ENCODE measurements around the gene CYP2R1. TPM values are rescaled to one million over a fixed set of nuclear protein-coding genes. Genes with fewer than 3 reads are reported as not detected.
"Not testable (repeated sequence)": the region's sequence is repeated elsewhere in the genome, so short reads cannot be mapped to it uniquely, and the experiment has no call there.

Gene CYP2R1
- total RNA-seq, 1 donor from 2014 or later, result 14.2 TPM

DNA sequence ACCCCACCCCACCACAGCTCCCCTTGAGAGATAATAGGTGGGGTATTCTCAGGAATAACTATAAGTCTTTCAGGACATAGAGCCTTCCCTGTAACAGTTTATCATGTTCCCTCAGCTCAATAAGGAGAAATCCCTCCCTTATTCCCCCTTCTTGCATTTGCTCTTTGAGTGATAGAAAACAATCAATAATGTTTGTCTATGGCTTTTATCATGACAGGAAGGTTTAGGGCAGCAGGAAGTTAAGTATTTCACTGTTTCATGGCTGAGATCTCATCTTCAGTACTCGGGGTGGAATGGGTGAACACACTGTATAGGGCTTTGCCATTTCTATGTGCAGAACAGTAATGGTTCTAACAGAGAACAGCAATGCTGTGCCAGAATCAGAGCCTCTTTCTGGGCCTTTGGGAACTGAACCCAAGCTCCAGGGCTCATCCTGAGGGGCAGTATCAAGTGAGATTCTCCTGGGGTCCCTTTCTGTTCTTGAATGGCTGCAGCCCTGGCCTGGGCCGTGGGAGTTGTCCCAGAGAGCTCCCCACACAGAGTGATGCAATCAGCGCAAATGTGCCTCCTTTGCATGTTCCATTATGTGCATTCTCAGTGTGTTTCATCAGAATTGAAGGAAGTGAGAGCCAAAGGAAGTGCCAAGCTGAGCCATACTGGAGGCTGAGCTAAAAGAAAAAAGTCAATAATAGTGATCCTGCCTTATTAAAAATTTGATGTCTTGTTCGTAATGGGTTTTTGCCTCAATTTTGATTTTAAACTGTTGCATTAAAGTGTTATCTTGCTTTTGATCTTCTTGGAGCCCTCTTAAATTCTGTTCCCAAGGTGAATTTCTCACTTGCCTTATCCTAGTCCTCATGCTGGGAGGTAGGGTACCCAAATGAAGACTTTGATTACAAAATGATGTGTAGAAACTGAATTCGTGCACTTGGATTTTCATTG lies 2.9 kb upstream of the CYP2R1 start:
- DNase-seq (ENCODE audit: low read depth, low spot score), result no peak

DNA sequence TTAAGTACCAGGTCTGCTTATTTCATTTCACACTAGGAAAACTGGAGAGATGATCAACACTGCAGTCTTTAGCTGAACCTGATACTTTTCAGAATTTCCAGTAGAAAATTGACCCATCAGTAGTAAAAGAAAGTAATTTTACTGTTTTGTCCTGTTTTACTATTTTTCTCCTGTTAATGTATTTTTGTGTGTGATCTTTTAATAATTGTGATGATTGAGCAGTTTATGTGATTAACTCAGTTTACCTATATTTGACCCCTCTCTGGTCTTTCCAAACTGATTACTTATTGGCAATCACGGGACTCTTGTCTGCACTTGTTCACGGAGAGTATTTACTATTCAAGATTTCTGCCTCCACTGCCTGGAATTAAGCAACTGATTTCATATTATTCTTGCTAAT lies 546 bp upstream of the CYP2R1 start:
- no peak for DNase-seq (ENCODE audit: low read depth, low spot score)

DNA sequence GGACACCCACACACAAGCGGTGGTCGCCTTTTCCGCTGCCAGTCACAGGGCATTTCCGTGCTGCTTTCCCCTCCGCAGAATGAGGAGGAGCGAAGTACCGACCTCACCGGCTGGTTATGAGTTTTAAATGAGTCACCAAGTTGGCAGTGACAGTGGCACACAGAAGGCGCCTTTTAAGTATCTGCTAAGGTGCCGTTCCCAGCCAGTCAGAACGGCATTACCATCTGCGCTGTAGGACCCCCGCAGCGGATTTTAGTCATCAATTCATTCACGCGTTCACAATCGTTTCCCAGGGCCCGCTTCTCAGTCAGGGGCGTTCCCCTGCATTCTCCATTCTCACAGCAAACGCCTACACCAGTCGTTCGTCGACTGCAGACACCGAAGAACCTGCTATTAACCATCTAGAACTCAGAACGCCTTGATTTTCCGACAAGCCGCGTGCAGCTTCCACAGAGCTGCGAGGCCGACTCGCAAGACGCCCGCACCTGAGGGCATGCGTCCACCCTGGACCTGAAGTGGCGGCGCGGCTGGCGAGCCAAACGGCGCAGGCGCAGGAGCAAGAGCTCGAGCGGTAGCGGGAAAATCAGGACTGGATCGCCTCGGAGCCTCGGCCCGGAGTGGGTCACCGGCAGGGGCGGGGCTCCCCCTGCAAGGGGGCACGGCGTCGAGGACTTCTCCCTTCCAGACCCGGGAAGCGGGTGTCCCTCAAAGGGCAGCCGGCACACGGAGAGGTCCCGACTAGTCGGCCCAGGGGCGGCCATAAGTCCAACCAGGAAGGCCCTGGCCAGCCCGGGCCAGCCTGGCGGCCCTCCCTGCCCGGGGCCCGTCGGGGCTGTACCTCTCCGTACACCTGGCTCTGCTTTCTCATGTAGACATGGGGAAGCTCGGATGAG lies 642 bp downstream of the CYP2R1 start:
- DNase-seq (ENCODE audit: low read depth, low spot score), result peak; percentile 60

DNA sequence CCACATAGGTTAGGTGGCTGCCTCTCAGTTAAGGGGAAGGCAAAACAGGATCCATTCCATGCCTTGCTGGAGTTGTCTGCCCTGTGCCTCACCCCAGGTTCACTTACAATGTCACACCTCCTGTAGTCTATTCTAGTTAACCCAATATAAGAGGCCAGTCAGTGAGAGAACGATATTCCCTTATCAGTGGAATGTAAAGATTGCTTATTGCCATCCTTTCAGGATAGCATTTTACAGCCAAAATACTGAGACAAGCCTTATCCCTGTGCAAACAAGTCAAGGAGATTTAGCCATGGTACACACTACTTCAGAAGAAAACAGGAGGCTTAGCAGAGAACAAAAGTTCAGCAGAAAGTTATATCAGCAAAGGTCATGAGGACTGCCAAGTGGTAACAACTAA lies 5.5 kb downstream of the CYP2R1 start:
- no peak for DNase-seq (ENCODE audit: low read depth, low spot score)

DNA sequence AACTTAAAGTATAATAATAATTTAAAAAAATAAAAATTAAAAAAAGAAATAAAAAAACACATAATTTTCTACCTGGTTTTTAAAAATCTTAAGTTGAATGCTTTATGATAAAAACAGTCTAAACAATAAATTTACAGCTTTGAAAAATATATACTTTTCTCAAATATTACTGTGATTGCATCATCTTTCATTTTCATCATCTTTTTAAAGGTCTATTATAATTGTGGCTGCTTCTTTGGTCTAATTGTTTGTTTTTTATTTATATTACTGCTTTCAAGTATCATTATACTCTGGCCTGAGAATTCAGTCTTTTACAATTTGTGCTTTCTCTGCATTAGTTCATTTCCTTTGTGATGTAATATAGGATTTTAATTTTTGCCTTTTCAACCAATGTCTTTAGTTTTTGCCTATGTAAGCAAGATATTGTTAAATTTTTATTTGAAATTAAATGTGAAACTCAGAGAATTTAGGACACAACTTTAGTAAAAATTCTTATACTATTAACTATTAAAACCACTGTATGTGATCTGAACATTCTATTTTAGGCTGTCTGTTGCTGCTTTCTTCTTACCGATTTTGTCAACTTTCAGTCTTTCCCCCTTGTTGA lies 7.3 kb downstream of the CYP2R1 start:
- DNase-seq (ENCODE audit: low read depth, low spot score), result no peak

DNA sequence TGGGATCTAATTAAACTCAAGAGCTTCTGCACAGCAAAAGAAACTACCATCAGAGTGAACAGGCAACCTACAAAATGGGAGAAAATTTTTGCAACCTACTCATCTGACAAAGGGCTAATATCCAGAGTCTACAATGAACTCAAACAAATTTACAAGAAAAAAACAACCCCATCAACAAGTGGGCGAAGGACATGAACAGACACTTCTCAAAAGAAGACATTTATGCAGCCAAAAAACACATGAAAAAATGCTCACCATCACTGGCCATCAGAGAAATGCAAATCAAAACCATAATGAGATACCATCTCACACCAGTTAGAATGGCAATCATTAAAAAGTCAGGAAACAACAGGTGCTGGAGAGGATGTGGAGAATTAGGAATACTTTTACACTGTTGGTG lies 8.3 kb downstream of the CYP2R1 start:
- DNase-seq (ENCODE audit: low read depth, low spot score), result not testable (repeated sequence)

DNA sequence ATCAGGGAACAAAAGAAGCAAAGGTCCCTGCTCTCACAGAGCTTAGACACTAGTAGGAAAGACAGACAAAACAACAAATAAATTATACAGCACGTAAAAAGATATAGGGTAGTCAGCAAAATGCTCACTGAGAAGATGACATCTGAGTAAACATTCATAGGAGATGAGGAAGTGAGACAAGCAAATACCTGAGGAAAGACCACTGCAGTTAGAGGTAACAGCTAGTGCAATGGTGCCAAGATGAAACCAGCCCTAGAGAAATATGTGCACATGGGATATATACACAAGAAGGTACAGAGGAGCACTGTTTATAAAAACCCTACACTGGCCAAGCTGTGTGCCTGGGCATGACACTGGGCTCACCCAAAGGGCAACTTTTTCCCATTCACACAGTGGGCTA lies 9.8 kb downstream of the CYP2R1 start:
- no peak for DNase-seq (ENCODE audit: low read depth, low spot score)

DNA sequence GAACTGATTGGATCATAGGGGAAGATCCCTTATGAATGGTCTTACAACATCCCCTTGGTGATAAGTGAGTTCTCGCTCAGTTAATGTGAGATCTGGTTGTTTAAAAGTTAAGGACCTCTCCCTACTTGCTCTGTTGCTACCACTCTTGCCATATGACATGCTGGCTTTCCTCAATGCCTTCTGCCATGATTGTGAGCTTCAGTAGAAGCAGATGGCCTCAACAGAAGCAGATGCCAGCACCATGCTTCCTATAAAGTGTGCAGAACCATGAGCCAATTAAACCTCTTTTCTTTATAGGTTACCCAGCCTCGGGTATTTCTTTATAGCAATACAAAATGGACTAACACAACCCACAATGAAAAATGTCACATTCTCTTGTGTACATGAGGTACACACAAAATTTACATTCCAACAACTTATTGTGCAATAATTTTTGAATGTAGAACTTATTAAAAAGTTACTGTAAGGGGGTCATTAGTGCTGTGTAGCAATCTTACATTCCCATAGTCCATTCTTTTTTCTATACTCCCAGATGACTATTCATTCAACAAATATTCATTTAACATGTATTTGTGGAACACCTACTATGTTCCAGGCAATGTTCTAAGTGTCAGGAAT lies 10.3 kb downstream of the CYP2R1 start:
- DNase-seq (ENCODE audit: low read depth, low spot score), result no peak

DNA sequence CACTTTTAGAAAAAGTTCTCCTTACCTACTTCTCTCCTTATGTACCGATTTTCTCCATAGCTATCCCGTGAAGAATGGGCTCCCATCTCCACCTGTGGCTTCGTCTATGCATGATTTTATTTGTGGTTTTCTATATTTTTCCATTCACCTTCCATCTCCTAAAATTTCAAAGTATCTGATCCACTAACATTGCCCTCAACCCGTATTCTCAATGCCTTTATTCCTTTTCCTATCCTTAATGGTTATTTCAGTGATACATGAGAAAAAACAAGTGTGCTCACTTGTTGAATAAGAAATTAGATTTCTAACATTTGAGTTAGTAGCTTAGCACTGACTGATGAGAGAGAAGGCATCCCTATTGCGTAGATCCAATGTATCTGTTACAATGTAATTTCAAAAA lies 16.9 kb downstream of the CYP2R1 start:
- DNase-seq (ENCODE audit: low read depth, low spot score), result no peak

DNA sequence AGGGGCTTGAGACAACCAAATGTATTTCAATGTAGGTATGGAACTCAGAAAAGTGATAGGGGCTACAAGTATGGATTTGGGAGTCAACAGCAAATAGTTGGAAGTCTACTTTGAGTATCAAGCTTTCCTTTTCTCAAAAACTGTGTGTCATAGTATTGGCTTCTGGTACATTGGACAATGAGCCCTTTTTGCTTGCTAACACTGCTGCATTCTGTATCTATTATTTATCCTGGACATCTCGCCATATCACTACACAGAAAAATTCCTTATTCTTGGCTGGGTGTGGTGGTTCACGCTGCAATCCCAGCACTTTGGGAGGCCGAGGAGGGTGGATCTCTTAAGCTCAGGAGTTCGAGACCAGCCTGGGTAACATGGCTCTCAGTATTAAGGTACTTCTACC lies 18.4 kb downstream of the CYP2R1 start:
- DNase-seq (ENCODE audit: low read depth, low spot score), result no peak

DNA sequence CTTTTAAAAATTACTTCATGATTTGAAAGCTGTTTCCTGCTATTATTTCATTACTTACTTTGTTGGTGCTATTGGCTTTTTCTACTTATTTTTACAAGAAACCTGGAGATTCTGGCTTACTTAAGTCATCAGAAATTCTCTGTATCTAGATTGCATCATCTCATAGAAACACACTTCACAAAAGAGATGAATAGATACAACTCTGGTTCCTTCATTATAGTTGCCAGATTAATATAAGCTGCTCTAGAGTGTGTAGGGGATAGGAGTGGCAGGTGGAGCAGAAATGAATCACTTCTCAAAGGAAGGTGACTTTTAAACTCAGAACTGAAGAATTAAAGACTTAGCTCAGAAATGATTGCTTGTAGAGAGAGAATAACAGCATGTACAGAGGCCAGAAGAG lies 20.0 kb downstream of the CYP2R1 start:
- no peak for DNase-seq (ENCODE audit: low read depth, low spot score)

DNA sequence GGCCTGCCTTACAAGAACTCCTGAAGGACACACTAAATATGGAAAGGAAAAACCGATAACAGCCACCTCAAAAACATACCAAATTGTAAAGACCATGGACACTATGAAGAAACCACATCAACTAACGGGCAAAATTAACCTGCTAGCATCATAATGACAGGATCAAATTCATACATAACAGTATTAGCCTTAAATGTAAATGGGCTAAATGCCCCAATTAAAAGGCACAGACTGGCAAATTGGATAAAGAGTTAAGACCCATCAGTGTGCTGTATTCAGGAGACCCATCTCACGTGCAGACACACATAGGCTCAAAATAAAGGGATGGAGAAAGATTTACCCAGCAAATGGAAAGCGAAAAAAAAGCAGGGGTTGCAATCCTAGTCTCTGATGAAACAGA lies 28.3 kb downstream of the CYP2R1 start:
- DNase-seq (ENCODE audit: low read depth, low spot score), result not testable (repeated sequence)

DNA sequence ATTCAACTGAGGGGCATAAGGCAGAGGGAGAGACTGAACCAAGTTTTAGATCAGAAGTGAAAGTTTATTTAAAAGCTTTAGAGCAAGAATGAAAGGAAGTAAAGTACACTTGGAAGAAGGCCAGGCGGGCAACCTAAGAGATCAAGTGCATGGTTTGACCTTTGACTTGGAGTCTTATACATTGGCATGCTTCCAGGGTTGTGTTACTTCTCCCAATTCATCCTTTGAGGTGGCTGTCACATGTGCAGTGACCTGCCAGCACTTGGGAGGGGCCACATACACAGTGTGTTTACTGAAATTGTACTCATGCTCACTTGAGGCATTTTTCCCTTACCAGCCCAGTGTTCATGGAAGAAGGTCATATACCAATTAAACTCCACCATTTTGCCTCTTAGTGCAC lies 30.4 kb downstream of the CYP2R1 start:
- DNase-seq (ENCODE audit: low read depth, low spot score), result no peak

DNA sequence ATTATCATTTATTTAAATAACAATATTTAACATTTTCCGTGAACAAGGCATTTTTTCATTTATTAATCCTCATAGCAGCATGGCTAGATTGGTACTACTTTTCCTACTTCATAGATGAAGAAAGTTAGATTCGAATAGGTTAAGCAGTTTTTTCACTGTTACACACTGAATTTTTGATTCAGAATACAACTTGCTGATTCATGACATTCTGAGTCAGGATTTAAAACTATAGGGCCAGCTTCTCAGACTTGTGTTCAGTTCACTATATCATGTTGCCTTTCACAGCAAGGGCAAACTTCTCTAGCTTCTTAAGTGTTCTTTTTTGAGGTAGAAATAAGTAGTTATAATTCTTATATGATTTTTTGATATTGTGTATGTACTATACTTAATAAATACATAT lies 31.5 kb downstream of the CYP2R1 start:
- no peak for DNase-seq (ENCODE audit: low read depth, low spot score)

DNA sequence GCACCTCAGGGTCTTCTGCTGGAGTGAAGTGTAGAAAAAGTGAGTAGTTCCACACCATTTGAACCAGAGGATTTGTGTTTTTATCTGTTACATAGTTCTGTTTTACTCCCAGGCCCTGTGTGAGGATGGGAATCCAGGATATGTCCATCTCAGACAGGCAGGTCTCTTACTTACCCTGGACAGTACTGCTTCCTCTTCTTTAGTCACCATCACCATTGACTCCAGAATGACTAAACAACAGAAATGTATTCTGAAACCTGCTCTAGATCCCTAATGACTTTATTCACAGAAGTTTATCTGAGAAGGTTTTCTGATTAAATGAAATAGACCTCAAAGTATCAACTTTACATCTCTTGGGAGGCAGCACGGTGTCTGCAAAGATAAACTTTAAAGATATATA lies 33.6 kb downstream of the CYP2R1 start:
- no peak for DNase-seq (ENCODE audit: low read depth, low spot score)

DNA sequence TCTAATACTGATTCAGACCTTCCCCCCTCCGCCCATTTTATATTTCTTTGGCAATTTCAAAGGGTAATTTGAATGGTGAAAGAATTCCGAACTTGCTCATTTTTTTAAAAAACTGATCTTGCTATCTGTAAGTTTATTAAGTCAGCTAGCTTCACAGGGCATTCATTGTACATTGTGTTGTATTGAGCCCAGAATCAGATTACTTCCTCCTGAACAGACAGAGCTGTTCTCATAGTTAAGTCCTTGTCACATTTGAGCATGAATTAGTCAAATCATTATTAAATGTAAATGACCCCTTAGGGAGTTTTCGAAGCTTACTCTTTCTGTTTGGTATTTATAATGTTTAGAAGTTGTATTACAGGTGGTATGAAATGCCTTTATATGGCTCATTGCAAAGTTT lies 34.4 kb downstream of the CYP2R1 start:
- DNase-seq (ENCODE audit: low read depth, low spot score), result no peak

DNA sequence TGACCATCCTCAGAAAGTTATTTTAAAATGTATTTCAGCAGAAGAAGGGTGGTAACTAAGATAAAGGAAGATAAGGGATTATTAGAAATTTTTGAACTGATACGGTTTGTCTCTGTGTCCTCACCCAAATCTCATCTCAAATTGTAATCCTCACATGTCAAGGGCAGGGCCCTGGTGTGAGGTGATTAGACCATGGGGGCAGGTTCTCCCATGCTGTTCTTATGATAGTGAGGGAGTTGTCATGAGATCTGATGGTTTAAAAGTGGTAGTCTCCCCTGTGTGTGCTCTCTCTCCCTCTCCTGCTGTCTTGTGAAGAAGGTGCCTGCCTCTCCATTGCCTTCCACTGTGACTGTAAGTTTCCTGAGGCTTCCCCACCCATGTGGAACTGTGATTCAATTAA lies 36.1 kb downstream of the CYP2R1 start:
- no peak for DNase-seq (ENCODE audit: low read depth, low spot score)

DNA sequence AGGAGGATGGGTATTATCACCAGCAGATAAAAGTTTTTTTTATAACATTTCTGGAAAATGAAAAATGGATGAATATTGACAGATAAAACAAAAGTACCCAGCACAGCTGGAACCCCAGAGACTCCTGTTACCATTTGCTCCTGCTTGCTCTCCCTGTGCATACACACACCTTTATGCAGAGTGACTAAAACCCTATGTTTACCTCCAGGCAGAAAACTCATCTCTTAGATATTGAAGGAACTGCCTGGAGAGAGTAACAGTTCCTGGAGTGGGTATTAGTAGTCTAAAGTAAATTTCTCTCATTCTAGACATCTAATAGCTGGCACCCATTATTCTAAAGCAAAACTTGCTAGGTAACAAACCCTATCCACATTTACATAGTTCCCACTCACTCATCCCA lies 38.0 kb downstream of the CYP2R1 start:
- no peak for DNase-seq (ENCODE audit: low read depth, low spot score)

DNA sequence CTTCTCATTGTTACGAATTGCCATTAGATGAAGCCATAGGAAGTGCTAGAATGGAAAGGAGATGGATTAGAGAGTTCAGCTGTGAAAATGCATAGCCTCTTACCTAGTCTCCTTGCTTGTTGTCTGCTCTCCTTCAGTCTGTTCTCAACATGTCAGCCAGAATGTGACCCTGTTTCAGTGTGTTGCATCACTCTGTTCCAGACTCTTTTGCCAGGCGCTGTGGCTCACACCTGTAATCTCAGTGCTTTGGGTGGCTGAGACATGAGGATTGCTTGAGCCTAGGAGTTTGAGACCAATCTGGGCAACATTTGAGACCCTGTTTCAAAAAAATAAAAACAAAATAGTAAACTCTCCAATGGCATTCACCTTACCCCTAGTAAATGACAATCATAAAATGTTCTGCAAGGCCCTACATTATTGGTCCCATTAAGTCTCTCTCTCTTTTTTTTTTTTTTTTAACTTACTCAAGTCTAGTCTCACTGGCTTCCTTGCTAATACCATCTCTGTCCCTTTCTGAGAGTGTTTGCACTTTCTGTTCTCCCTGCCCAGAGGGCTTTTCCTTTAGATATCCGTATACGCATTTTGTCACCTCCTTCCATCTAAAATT lies 39.4 kb downstream of the CYP2R1 start:
- no peak for DNase-seq (ENCODE audit: low read depth, low spot score)

DNA sequence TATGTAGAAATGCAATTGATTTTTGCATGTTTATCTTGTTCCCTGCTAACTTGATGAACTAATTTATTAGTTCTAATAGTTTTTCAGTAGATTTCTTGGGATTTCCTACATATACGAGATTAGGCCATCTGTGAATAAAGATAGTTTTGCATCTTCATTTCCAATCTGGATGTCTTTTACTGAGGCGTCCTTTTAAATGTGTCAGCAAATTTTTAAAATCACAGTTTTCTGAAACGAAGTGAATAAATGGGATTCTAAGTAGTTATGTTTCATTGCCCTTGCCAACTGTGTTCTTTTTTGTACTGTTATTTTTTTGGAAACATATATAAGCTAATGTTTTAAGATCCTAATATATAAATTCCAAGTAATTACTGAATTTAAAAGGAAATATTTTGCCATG lies 50.0 kb downstream of the CYP2R1 start:
- DNase-seq (ENCODE audit: low read depth, low spot score), result no peak
